Activated CD8-positive, alpha-beta T cell treated with anti-CD3 and anti-CD28 coated beads, Interleukin-2, amount 10 ng/mL, durations not matched to agents 7 days and 5 days (primary cell): Measurements from ENCODE around the gene IRF9. TPM values are rescaled to one million over a fixed set of nuclear protein-coding genes. Genes with fewer than 3 reads are reported as not detected.

Experiments
- ATAC-seq: fragments of 150-1000 bp; cut with Tn5 transposase; one replicate; pipeline ENCODE4 v1.10.0; 2021; ENCODE audit warnings: moderate library complexity
- CTCF ChIA-PET: fragments of 350-600 bp; sonication (Branson Sonifier 250); formaldehyde crosslinking; loops from one replicate; lab custom pipeline; 2021; ENCODE audit warnings: antibody characterized with exemption; lab: Charles Lee
- POLR2A ChIA-PET: fragments of 350-600 bp; sonication (Branson Sonifier 250); formaldehyde crosslinking; loops from one replicate; lab custom pipeline; 2021; ENCODE audit warnings: antibody characterized with exemption; lab: Charles Lee
- DNase-seq: peaks from one replicate; pipeline ENCODE4 v3.0.0-alpha.2; 2020
- H3K27ac Mint-ChIP-seq: one replicate; pipeline ENCODE4 v1.8.0; 2021; ENCODE audit warnings: mild to moderate bottlenecking, mixed read lengths
- H3K27me3 Mint-ChIP-seq: one replicate; pipeline ENCODE4 v1.8.0; 2021; ENCODE audit warnings: low read depth, mixed read lengths
- H3K36me3 Mint-ChIP-seq: one replicate; pipeline ENCODE4 v1.8.0; 2021; ENCODE audit warnings: low read depth, mixed read lengths
- H3K4me1 Mint-ChIP-seq: one replicate; pipeline ENCODE4 v1.8.0; 2021; ENCODE audit warnings: low read depth, mixed read lengths
- H3K4me3 Mint-ChIP-seq: one replicate; pipeline ENCODE4 v1.8.0; 2021; ENCODE audit warnings: mild to moderate bottlenecking, mixed read lengths
- H3K9me3 Mint-ChIP-seq: one replicate; pipeline ENCODE4 v1.8.0; 2022; ENCODE audit warnings: mixed read lengths; ENCODE audit not compliant: insufficient read depth
- total RNA-seq, 2 experiments: library from RNA; stranded (reverse); gene quantifications; one replicate each; pipeline ENCODE4 v1.2.3, GENCODE V29; 2021

IRF9 gene
- total RNA-seq, 2 experiments from 2014 or later: 221 to 242 TPM

- DNase-seq (peak; percentile 33), ATAC-seq (no peak)
- Mint-ChIP-seq H3K4me3 (peak overlapping the region; percentile 34), H3K27ac (peak overlapping the region; percentile 83), H3K27me3 (no peaks in the 10 kb centered on the region), H3K36me3 (peaks cover 10% of the 10 kb centered on the region), H3K9me3 (no peaks in the 10 kb centered on the region), H3K4me1 (peaks cover 36% of the 10 kb centered on the region)
- ChIA-PET CTCF (interaction anchor here (0.7 to 2.3 kb wide), 5 partner anchors 9 to 74 kb away, joined by 3 to 9 read pairs (median 4); partner anchors contain the start of gene EMC9), POLR2A (interaction anchor here (1.0 to 8.7 kb wide), 7 partner anchors 9 to 29 kb away, joined by 3 to 119 read pairs (median 5); partner anchors contain the start of genes DCAF11, EMC9, IRF9 and NRL)
Measured at GRCh38 chr14:24132061-24132685, 28.9 kb upstream of the IRF9 start.

- ChIA-PET CTCF (interaction anchor here (0.7 to 2.3 kb wide), 6 partner anchors 8 to 75 kb away, joined by 3 to 9 read pairs (median 4); partner anchors contain the start of gene EMC9), POLR2A (interaction anchor here (1.0 to 8.7 kb wide), 7 partner anchors 8 to 28 kb away, joined by 3 to 119 read pairs (median 5); partner anchors contain the start of genes DCAF11, EMC9, IRF9 and NRL)
- H3K4me1 Mint-ChIP-seq: peaks cover 41% of the 10 kb centered on the region
- peaks cover 18% of the 10 kb centered on the region for H3K36me3 Mint-ChIP-seq
- no peak overlapping the region for H3K4me3 Mint-ChIP-seq
- DNase-seq (no peak), ATAC-seq (no peak)
- peak overlapping the region; percentile 83 for H3K27ac Mint-ChIP-seq
- H3K9me3 Mint-ChIP-seq: no peaks in the 10 kb centered on the region
- no peaks in the 10 kb centered on the region for H3K27me3 Mint-ChIP-seq
Measured at GRCh38 chr14:24132976-24133375, 28.1 kb upstream of the IRF9 start.

- no peaks in the 10 kb centered on the region for H3K9me3 Mint-ChIP-seq
- H3K4me1 Mint-ChIP-seq: peaks cover 46% of the 10 kb centered on the region
- POLR2A ChIA-PET: interaction anchor here (1.4 to 8.7 kb wide), 4 partner anchors 8 to 27 kb away, joined by 3 to 119 read pairs (median 12); partner anchors contain the start of genes DCAF11, EMC9, IRF9 and NRL
- DNase-seq: no peak
- H3K36me3 Mint-ChIP-seq: peaks cover 25% of the 10 kb centered on the region
- H3K27me3 Mint-ChIP-seq: no peaks in the 10 kb centered on the region
- no peak for ATAC-seq
- H3K4me3 Mint-ChIP-seq: no peak overlapping the region
- CTCF ChIA-PET: interaction anchor here (0.9 to 2.3 kb wide), 5 partner anchors 17 to 28 kb away, joined by 3 to 9 read pairs (median 3); partner anchors contain the start of genes DCAF11, IRF9 and NRL
- H3K27ac Mint-ChIP-seq: no peak overlapping the region
Measured at GRCh38 chr14:24133735-24134134, 27.3 kb upstream of the IRF9 start.

GRCh38 chr14:24135584-24135833, 25.6 kb upstream of the IRF9 start:
- H3K27ac Mint-ChIP-seq: peak overlapping the region; percentile 86
- no peaks in the 10 kb centered on the region for H3K9me3 Mint-ChIP-seq
- peak; percentile 36 for DNase-seq
- no peaks in the 10 kb centered on the region for H3K27me3 Mint-ChIP-seq
- H3K36me3 Mint-ChIP-seq: peaks cover 42% of the 10 kb centered on the region
- H3K4me3 Mint-ChIP-seq: peak overlapping the region; percentile 86
- H3K4me1 Mint-ChIP-seq: peaks cover 58% of the 10 kb centered on the region
- peak; percentile 3 for ATAC-seq
- POLR2A ChIA-PET: interaction anchor here (0.6 to 8.7 kb wide), 11 partner anchors 9 to 175 kb away, joined by 3 to 119 read pairs (median 6); partner anchors contain the start of genes CHMP4A, DCAF11, IPO4 and IRF9
- CTCF ChIA-PET: interaction anchor here (0.6 to 5.2 kb wide), 8 partner anchors 12 to 77 kb away, joined by 3 to 43 read pairs (median 8); partner anchors contain the start of genes DCAF11, IRF9, NRL and PSME2

GRCh38 chr14:24135834-24136683, 25.0 kb upstream of the IRF9 start, which contains the start of gene PSME1:
TSS of gene PSME1 (plus strand) at chr14:24136194. CDS start at chr14:24136263, 69 bp downstream.
- peaks cover 47% of the 10 kb centered on the region for H3K36me3 Mint-ChIP-seq
- no peaks in the 10 kb centered on the region for H3K9me3 Mint-ChIP-seq
- no peaks in the 10 kb centered on the region for H3K27me3 Mint-ChIP-seq
- peak; percentile 91 for ATAC-seq
- peak; percentile 95 for DNase-seq
- ChIA-PET CTCF (interaction anchor here (0.6 to 5.2 kb wide), 10 partner anchors 9 to 175 kb away, joined by 3 to 43 read pairs (median 5); partner anchors contain the start of genes DCAF11, IRF9, LTB4R and NRL), POLR2A (interaction anchor here (0.5 to 8.7 kb wide), 17 partner anchors 9 to 174 kb away, joined by 3 to 119 read pairs (median 5); partner anchors contain the start of genes CARMIL3, CHMP4A, DCAF11 and IPO4)
- H3K4me1 Mint-ChIP-seq: peaks cover 54% of the 10 kb centered on the region
- H3K4me3 Mint-ChIP-seq: peak within 1 kb of the TSS; percentile 86
- H3K27ac Mint-ChIP-seq: peak within 1 kb of the TSS; percentile 91

GRCh38 chr14:24136684-24137528, 24.2 kb upstream of the IRF9 start:
- ChIA-PET CTCF (interaction anchor here (0.7 to 5.2 kb wide), 8 partner anchors 10 to 174 kb away, joined by 3 to 43 read pairs (median 6); partner anchors contain the start of genes DCAF11, IRF9, LTB4R and NRL), POLR2A (interaction anchor here (0.6 to 8.7 kb wide), 12 partner anchors 10 to 85 kb away, joined by 3 to 119 read pairs (median 6); partner anchors contain the start of genes CARMIL3, CHMP4A, DCAF11 and IPO4)
- no peaks in the 10 kb centered on the region for H3K27me3 Mint-ChIP-seq
- DNase-seq (peak; percentile 32), ATAC-seq (no peak)
- peak overlapping the region; percentile 91 for H3K27ac Mint-ChIP-seq
- H3K4me1 Mint-ChIP-seq: peaks cover 51% of the 10 kb centered on the region
- H3K4me3 Mint-ChIP-seq: peak overlapping the region; percentile 86
- peaks cover 52% of the 10 kb centered on the region for H3K36me3 Mint-ChIP-seq
- H3K9me3 Mint-ChIP-seq: no peaks in the 10 kb centered on the region

- ChIA-PET POLR2A (interaction anchor here (0.6 to 8.7 kb wide), 7 partner anchors 9 to 73 kb away, joined by 3 to 119 read pairs (median 7); partner anchors contain the start of genes DCAF11, IRF9, NRL and PSME2), CTCF (interaction anchor here (0.7 to 5.2 kb wide), 6 partner anchors 9 to 170 kb away, joined by 3 to 43 read pairs (median 16); partner anchors contain the start of genes DCAF11, IRF9, NRL and PSME2)
- Mint-ChIP-seq H3K36me3 (peaks cover 56% of the 10 kb centered on the region), H3K4me1 (peaks cover 49% of the 10 kb centered on the region), H3K9me3 (no peaks in the 10 kb centered on the region), H3K4me3 (peak overlapping the region; percentile 86), H3K27me3 (no peaks in the 10 kb centered on the region), H3K27ac (peak overlapping the region; percentile 91)
- DNase-seq: no peak
- ATAC-seq: no peak
Measured at GRCh38 chr14:24137529-24138395, 23.3 kb upstream of the IRF9 start.

GRCh38 chr14:24138396-24139271, 22.4 kb upstream of the IRF9 start:
- POLR2A ChIA-PET: interaction anchor here (0.5 to 8.7 kb wide), 5 partner anchors 8 to 44 kb away, joined by 3 to 119 read pairs (median 56); partner anchors contain the start of genes DCAF11, IRF9, NRL and PSME2
- no peaks in the 10 kb centered on the region for H3K27me3 Mint-ChIP-seq
- DNase-seq: no peak
- H3K27ac Mint-ChIP-seq: peak overlapping the region; percentile 68
- H3K36me3 Mint-ChIP-seq: peaks cover 63% of the 10 kb centered on the region
- CTCF ChIA-PET: interaction anchor here (1.5 to 5.2 kb wide), 5 partner anchors 22 to 30 kb away, joined by 3 to 43 read pairs (median 8); partner anchors contain the start of genes DCAF11, IRF9 and NRL
- H3K4me1 Mint-ChIP-seq: peaks cover 54% of the 10 kb centered on the region
- H3K4me3 Mint-ChIP-seq: peak overlapping the region; percentile 97
- ATAC-seq: no peak
- H3K9me3 Mint-ChIP-seq: no peaks in the 10 kb centered on the region
